HG03378 (cell line): Measurements from ENCODE around the gene LRRIQ4.

ENCODE experiments used
- ATAC-seq: cut with Tn5 transposase; IDR thresholded peaks from one replicate; pipeline ENCODE4 v1.9.1; 2021; ENCODE audit warnings: mild to moderate bottlenecking, moderate library complexity; ENCODE audit not compliant: unreplicated experiment

The LRRIQ4 gene

GRCh38 chr3:169809230-169809795 is 3.4 kb upstream of the LRRIQ4 start:
- no peak for ATAC-seq

- no peak for ATAC-seq
Measured at GRCh38 chr3:169811631-169812331, 889 bp upstream of the LRRIQ4 start.

DNA sequence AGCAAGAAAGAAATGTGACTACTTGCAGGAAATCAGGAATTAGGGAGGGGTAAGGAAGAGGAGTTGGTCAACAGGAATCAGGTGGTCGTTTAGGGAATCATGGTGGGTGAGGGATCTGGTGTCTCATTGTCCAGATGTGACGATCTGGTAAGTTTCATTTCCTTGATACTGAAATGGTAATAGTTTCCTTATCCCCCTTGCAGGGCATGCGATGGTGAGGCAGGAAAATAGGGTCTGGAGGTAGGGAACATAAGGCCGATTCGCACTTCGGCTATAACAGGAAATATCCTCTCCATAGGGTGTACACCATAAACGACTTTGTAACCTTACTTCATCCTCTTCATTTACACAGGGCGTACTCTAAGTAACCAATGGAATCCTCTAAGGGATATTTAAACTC is 608 bp downstream of the LRRIQ4 start:
- ATAC-seq = no peak

GRCh38 chr3:169813757-169814517 is 1.3 kb downstream of the LRRIQ4 start:
- ATAC-seq = peak; percentile 88

- ATAC-seq = no peak
Measured at GRCh38 chr3:169815590-169816150, 3.0 kb downstream of the LRRIQ4 start.

GRCh38 chr3:169818316-169818715 is 5.6 kb downstream of the LRRIQ4 start:
- no peak for ATAC-seq

DNA sequence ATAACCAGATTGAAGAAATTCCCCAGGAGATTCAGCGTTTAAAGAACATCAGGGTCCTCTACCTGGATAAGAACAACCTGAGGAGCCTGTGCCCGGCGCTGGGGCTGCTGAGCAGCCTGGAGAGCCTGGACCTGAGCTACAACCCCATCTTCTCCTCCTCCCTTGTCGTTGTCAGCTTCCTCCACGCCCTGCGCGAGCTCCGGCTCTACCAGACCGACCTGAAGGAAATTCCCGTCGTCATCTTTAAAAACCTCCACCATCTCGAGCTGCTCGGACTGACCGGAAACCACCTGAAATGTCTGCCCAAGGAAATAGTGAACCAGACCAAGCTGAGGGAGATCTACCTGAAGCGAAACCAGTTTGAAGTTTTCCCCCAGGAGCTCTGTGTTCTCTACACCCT is 9.4 kb downstream of the LRRIQ4 start:
- no peak for ATAC-seq

DNA sequence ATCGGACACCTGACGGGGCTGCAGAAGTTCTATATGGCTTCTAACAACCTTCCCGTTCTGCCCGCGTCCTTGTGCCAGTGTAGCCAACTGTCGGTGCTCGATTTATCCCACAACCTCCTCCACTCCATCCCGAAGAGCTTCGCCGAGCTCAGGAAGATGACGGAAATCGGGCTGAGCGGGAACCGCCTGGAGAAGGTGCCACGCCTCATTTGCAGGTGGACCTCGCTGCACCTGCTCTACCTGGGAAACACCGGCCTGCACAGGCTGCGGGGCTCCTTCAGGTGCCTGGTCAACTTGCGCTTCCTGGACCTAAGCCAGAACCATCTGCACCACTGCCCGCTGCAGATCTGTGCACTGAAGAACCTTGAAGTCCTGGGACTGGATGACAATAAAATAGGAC is 9.9 kb downstream of the LRRIQ4 start:
- no peak for ATAC-seq

- no peak for ATAC-seq
Measured at GRCh38 chr3:169822983-169823382, 10.3 kb downstream of the LRRIQ4 start.

DNA sequence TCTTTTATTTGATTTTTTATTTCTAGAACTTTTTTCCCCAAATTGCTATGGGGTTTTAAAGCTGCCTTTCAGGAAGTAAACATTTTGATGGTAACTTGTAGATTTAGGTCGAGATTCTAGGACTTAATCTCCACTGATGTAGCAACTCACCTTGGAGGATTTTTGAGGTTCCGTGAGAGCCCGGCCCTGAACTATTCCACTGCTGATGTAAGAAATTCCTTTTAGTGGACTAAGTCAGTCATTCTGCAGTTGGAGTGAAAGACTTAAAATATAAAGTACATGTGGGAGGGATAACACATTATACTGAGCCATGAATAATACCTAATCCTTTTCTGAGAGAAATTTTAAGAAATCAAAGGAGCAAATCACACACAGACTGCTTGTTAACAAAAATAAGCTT is 12.6 kb downstream of the LRRIQ4 start:
- ATAC-seq = no peak

DNA sequence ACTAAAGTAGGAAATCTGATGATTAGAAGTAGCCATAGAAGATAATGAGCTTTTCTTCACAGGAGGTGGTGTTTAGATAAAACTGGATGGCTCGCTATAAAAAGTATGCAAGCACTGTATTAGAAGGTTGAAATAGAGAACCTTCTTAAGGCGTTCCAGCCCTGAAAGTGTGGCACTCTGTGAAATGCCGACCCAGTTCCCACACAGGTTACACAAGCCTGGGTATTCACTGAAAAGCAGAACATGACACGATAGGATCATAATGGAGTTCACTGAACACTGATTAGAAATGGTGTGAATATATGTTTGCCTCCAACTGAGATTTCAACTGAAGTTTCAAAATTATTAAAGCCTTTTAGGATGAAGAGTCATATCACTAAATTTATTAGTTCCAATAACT is 15.0 kb downstream of the LRRIQ4 start:
- no peak for ATAC-seq

DNA sequence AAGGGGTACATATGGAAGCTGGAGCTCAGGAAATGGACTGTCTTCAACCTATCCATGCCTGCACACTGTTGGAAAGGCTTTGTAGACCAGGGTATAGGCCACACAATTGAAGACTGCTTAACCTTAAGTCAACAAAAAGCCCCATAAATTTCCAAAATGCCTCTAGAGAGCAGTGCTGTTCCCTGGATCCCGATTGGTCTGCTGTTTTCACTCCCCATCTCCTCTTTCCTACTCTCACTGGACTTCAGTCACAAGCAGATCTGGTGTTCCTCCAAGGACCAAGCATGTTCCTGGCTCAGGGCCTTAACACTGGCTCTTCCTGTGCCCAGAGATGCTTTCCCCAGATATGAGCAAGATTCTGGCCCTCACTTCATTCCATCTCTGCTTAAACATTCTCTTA is 22.9 kb downstream of the LRRIQ4 start:
- ATAC-seq = peak; percentile 21

- peak; percentile 85 for ATAC-seq
Measured at GRCh38 chr3:169836078-169836941, 23.6 kb downstream of the LRRIQ4 start.

GRCh38 chr3:169836942-169837275 is 24.2 kb downstream of the LRRIQ4 start:
- no peak for ATAC-seq

DNA sequence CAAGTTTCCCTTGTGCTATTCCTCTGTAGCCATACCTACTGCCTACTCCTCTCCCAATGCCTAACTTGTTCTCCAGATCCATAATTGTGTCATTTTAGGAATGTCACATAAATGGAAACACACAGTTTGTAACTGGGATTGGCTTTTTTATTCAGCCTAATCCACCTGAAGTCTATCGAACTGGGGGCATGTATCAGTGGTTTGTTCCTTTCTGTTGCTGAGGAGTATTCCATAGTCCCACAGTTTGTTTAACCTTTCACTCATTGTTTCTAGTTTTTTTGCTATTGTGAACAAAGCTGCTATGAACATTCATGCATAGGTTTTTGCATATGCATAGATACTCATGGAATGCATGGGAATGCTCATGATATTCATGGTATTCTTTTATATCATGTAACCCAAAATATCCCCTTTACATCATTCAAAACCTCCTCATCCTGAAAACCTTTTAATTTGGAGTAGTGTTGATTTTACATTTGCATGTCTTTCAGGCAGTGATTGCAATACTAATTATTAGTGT is 25.9 kb downstream of the LRRIQ4 start:
- ATAC-seq = no peak

DNA sequence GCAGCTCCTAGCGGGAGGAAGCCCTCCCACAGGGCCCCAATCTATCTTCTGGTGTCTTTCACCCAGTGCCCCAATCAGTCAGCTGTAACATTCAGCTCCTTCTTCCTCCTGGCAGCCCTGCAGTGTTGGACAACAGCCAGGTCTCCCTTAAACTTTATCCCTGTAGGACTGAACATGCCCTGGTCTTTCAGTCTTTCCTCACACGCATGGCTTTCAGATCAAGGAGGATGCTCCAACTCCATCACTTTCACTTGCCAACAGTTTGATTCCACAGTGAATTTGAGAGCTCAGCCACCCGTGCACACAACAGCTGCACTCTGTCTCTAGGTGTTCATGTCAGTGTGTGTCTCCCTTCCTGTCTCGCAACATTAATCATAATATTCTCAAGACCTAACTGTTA is 28.5 kb downstream of the LRRIQ4 start:
- peak; percentile 59 for ATAC-seq

DNA sequence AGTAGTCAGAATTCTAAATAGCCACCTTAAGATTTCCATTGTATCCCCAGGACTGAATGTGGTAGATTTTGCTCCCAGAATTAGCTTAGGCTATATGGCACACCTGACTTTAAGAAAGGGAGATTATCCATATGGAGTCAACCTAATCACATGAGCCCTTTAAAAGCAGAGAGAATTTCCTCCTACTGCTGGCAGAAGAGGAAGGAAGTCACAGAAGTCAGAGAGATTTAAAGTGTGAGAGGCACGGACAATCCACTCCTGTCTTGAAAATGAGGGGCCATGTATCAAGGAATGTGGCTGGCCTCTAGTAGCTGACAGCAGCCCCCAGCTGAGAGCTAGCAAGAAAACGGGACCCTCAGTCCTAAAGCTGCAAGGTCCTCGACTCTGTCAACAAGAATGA is 30.3 kb downstream of the LRRIQ4 start:
- ATAC-seq = no peak

- peak; percentile 99 for ATAC-seq
Measured at GRCh38 chr3:169846458-169847193, 34.0 kb downstream of the LRRIQ4 start.

- ATAC-seq = no peak
Measured at GRCh38 chr3:169847896-169848295, 35.2 kb downstream of the LRRIQ4 start.

DNA sequence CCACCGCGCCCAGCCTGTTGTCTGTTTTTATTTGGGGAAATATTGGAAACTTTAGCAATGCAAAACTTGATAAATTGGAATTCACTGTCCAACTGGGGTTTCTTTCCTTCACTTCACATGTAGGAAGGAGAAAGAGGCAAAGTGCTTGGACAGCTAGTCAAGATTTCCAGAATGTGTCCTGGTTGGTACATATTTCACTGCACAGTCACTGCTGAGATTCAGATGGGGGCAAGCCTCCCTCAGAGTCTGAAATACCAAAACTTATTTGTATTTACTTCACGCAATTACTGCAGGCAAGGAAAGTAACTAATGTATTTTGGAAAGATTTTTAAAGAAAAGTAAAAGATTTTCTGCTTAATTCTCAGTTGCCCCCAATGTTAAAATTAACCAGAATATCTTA is 36.1 kb downstream of the LRRIQ4 start:
- ATAC-seq = no peak
